Panc1 (cell line): ENCODE results near the gene PATJ. TPM values are rescaled to one million over a fixed set of nuclear protein-coding genes. Genes with fewer than 3 reads are reported as not detected.
"Not testable (repeated sequence)": the region's sequence is repeated elsewhere in the genome, so short reads cannot be mapped to it uniquely, and the experiment has no call there.

Source experiments
- ATAC-seq: fragments of 200-7000 bp; cut with Tn5 transposase; 2 replicates; pipeline ENCODE4 v1.9.1; 2020; ENCODE audit warnings: mild to moderate bottlenecking, moderate library complexity
- BruUV-seq: library from RNA; stranded (reverse); fragments of 400-500 nt; replicated peaks from 2 replicates; lab custom pipeline; 2021; lab: Mats Ljungman, UMichigan
- CTCF ChIA-PET: fragments of 300-600 bp; sonication (Branson Sonifier 250); formaldehyde crosslinking; loops from one replicate; lab custom pipeline; 2022; ENCODE audit warnings: antibody characterized with exemption; lab: Charles Lee
- POLR2A ChIA-PET: fragments of 300-600 bp; sonication (Branson Sonifier 250); formaldehyde crosslinking; loops from one replicate; lab custom pipeline; 2022; ENCODE audit warnings: antibody characterized with exemption; lab: Charles Lee
- DNase-seq: peaks from one replicate; pipeline ENCODE4 v3.0.0-alpha.2; 2010; ENCODE audit warnings: low read depth, low spot score
- H3K27ac ChIP-seq: 2 replicates; pipeline ENCODE4 v1.5.1; 2011; ENCODE audit warnings: mild to moderate bottlenecking, low read length, inconsistent platforms
- H3K27me3 ChIP-seq: fragments of 200-500 bp; sonication (Bioruptor generic); 2 replicates; pipeline ENCODE4 v1.6.0; 2014; ENCODE audit warnings: low read length, inconsistent platforms; ENCODE audit not compliant: control insufficient read depth, insufficient read depth
- H3K36me3 ChIP-seq: fragments of 200-500 bp; sonication (Bioruptor generic); 2 replicates; pipeline ENCODE4 v1.5.1; 2014; ENCODE audit warnings: inconsistent platforms, mild to moderate bottlenecking, low read length, moderate library complexity; ENCODE audit not compliant: control insufficient read depth, insufficient read depth
- H3K4me1 ChIP-seq: 2 replicates; pipeline ENCODE4 v1.5.1; 2011; ENCODE audit warnings: inconsistent platforms, mild to moderate bottlenecking, low read length, moderate library complexity; ENCODE audit not compliant: control insufficient read depth, insufficient read depth
- H3K4me3 ChIP-seq, 2 experiments: 2 replicates each; pipeline ENCODE4 v1.5.1; 2011 to 2012; ENCODE audit warnings: low read depth in 2 of 2, low read length in 2 of 2, mild to moderate bottlenecking in 2 of 2, inconsistent platforms in 1 of 2, moderate library complexity in 1 of 2
- H3K9me3 ChIP-seq: fragments of 200-500 bp; sonication (Bioruptor generic); 2 replicates; pipeline ENCODE4 v1.5.1; 2014; ENCODE audit warnings: low read depth, mild to moderate bottlenecking, inconsistent platforms, low read length, moderate library complexity; ENCODE audit not compliant: control insufficient read depth, insufficient read depth
- CTCF ChIP-seq: fragments of 450-650 bp; IDR thresholded peaks from 2 replicates; pipeline ENCODE4 v1.5.1; 2017; ENCODE audit warnings: mild to moderate bottlenecking
- POLR2AphosphoS5 ChIP-seq: IDR thresholded peaks from 2 replicates; pipeline ENCODE4 v1.6.1; 2012; ENCODE audit warnings: mild to moderate bottlenecking, low read depth, low read length, moderate library complexity
- REST ChIP-seq, 2 experiments: IDR thresholded peaks; 2 replicates each; pipeline ENCODE4 v1.6.1; 2011 to 2012; ENCODE audit warnings: low read depth in 2 of 2, control low read depth in 1 of 2, low read length in 1 of 2, mild to moderate bottlenecking in 1 of 2, moderate library complexity in 1 of 2; ENCODE audit not compliant: insufficient read depth in 1 of 2
- SIN3A ChIP-seq: IDR thresholded peaks from 2 replicates; pipeline ENCODE4 v1.6.1; 2012; ENCODE audit warnings: low read depth, mild to moderate bottlenecking, low read length, moderate library complexity, borderline replicate concordance; ENCODE audit not compliant: insufficient read depth
- TCF7L2 ChIP-seq: IDR thresholded peaks from 2 replicates; pipeline ENCODE4 v1.6.1; 2011; ENCODE audit warnings: mild to moderate bottlenecking, low read depth, low read length, inconsistent platforms
- in situ Hi-C: cut with HindIII; loops from 2 replicates; pipeline ENCODE4 v1.10.0; 2016; ENCODE audit warnings: low sequenced_read_pairs, low pct_unique_long_range_greater_than_20kb
- intact Hi-C: fragments of 100-400 bp; cut with micrococcal nuclease; formaldehyde crosslinking; loops from one replicate; pipeline ENCODE4 v1.10.0; 2022; ENCODE audit not compliant: unreplicated experiment
- total RNA-seq: library from RNA; stranded (reverse); gene quantifications from one replicate; pipeline ENCODE4 v1.2.1, GENCODE V29; 2021; ENCODE audit not compliant: unreplicated experiment

The PATJ gene
- total RNA-seq, 1 experiment from 2014 or later: 36.2 TPM

GRCh38 chr1:61941794-61942193, 199.5 kb downstream of the PATJ start:
- intact Hi-C loops: no loop called here
- DNase-seq: no peak
- Histone ChIP-seq H3K4me1 (no peaks in the 10 kb centered on the region), H3K27ac (no peak overlapping the region), H3K27me3 (no peaks in the 10 kb centered on the region), H3K9me3 (no peaks in the 10 kb centered on the region), H3K4me3 (no peak overlapping the region), H3K36me3 (0 out of 2 replicates have a peak, but pooled peaks cover 3% of the 10 kb centered on the region)
- POLR2A ChIA-PET: no interaction called here
- TF ChIP-seq TCF7L2 (no peak), POLR2AphosphoS5 (no peak), SIN3A (no peak), REST (IDR thresholded peaks at IDR 0.05; ENCODE audit: insufficient read depth in 1 of 2, low read depth in 2 of 2, low read length in 1 of 2) (no peak), CTCF (no peak)
- no TSS peak for BruUV-seq
- in situ Hi-C loops: no loop called here
- ATAC-seq: no peak
- CTCF ChIA-PET: no interaction called here

DNA sequence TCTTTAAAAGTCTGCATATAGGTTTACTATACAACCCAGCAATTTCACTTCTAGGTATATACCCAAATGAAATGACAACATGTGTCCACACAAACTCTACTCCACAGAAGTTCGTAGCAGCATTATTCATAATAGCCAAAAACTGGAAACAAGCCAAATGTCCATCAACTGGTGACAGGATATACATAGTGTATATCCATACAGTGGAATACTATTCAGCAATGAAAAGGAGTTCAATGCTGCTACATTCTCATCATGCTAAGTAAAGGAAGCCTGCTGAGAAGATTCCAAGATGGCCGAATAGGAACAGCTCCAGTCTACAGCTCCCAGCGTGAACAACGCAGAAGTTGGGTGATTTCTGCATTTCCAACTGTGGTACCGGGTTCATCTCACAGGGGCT, 200.6 kb downstream of the PATJ start:
- ATAC-seq (no peak), DNase-seq (no peak)
- no peaks in the 10 kb centered on the region for H3K4me1 ChIP-seq
- H3K36me3 ChIP-seq: 0 out of 2 replicates have a peak, but pooled peaks cover 3% of the 10 kb centered on the region
- no TSS peak for BruUV-seq
- intact Hi-C loops: no loop called here
- H3K27me3 ChIP-seq: no peaks in the 10 kb centered on the region
- ChIA-PET POLR2A (no interaction called here), CTCF (no interaction called here)
- TF ChIP-seq TCF7L2: no peak
- no peak for TF ChIP-seq POLR2AphosphoS5
- no peak for TF ChIP-seq CTCF
- no peak for TF ChIP-seq REST (IDR thresholded peaks at IDR 0.05; ENCODE audit: insufficient read depth in 1 of 2, low read depth in 2 of 2, low read length in 1 of 2)
- no peak for TF ChIP-seq SIN3A
- H3K27ac ChIP-seq: no peak overlapping the region
- no peak overlapping the region for H3K4me3 ChIP-seq
- no peaks in the 10 kb centered on the region for H3K9me3 ChIP-seq
- in situ Hi-C loops: no loop called here

GRCh38 chr1:61948685-61949084, 206.4 kb downstream of the PATJ start:
- POLR2A ChIA-PET, intact Hi-C loops, H3K9me3 ChIP-seq, in situ Hi-C loops, H3K27ac ChIP-seq, H3K27me3 ChIP-seq, DNase-seq, BruUV-seq, H3K4me1 ChIP-seq, CTCF ChIA-PET, H3K36me3 ChIP-seq, ATAC-seq, H3K4me3 ChIP-seq: not testable (repeated sequence)
